ENCODE results near the gene MUC4. TPM values are rescaled to one million over a fixed set of nuclear protein-coding genes. Genes with fewer than 3 reads are reported as not detected.

Gene MUC4
- total RNA-seq, 1 experiment from 2014 or later: 0.03 TPM

GRCh38 chr3:195718477-195718984, 93.2 kb downstream of the MUC4 start:
- Histone ChIP-seq H3K27ac (ENCODE audit: low read length) (no peak overlapping the region), H3K27me3 (ENCODE audit: control insufficient read depth, insufficient read depth, low read length) (no peaks in the 10 kb centered on the region), H3K4me3 (ENCODE audit: low read depth in 2 of 2, low read length in 2 of 2) (no peak overlapping the region), H3K4me1 (ENCODE audit: control insufficient read depth, insufficient read depth, low read length) (peaks cover 17% of the 10 kb centered on the region), H3K9me3 (ENCODE audit: control insufficient read depth, insufficient read depth, low read depth, low read length) (no peaks in the 10 kb centered on the region), H3K36me3 (ENCODE audit: control insufficient read depth, insufficient read depth, low read length) (no peaks in the 10 kb centered on the region)
- in situ Hi-C loops (cut with HindIII; ENCODE audit: low pct_unique_long_range_greater_than_20kb, low sequenced_read_pairs) (no loop called here), intact Hi-C loops (cut with micrococcal nuclease; ENCODE audit: unreplicated experiment) (no loop called here)
- ATAC-seq (no peak), DNase-seq (ENCODE audit: low read depth, low spot score) (no peak)
- CTCF ChIA-PET: no interaction called here
- POLR2A ChIA-PET: no interaction called here
- no TSS peak for BruUV-seq (replicated peaks)
- no peak for TF ChIP-seq SIN3A (IDR thresholded peaks at IDR 0.05; ENCODE audit: borderline replicate concordance, insufficient read depth, low read depth, low read length)
- TF ChIP-seq POLR2AphosphoS5 (IDR thresholded peaks at IDR 0.05; ENCODE audit: low read depth, low read length): no peak
- no peak for TF ChIP-seq REST (IDR thresholded peaks at IDR 0.05; ENCODE audit: insufficient read depth in 1 of 2, low read depth in 2 of 2, low read length in 1 of 2)
- TF ChIP-seq CTCF (IDR thresholded peaks at IDR 0.05): no peak
- no peak for TF ChIP-seq TCF7L2 (IDR thresholded peaks at IDR 0.05; ENCODE audit: low read depth, low read length)

GRCh38 chr3:195717852-195718476, 93.8 kb downstream of the MUC4 start:
- intact Hi-C loops (cut with micrococcal nuclease; ENCODE audit: unreplicated experiment) (no loop called here), in situ Hi-C loops (cut with HindIII; ENCODE audit: low pct_unique_long_range_greater_than_20kb, low sequenced_read_pairs) (no loop called here)
- Histone ChIP-seq H3K27ac (ENCODE audit: low read length) (no peak overlapping the region), H3K27me3 (ENCODE audit: control insufficient read depth, insufficient read depth, low read length) (no peaks in the 10 kb centered on the region), H3K4me1 (ENCODE audit: control insufficient read depth, insufficient read depth, low read length) (peaks cover 17% of the 10 kb centered on the region), H3K4me3 (ENCODE audit: low read depth in 2 of 2, low read length in 2 of 2) (no peak overlapping the region), H3K9me3 (ENCODE audit: control insufficient read depth, insufficient read depth, low read depth, low read length) (no peaks in the 10 kb centered on the region), H3K36me3 (ENCODE audit: control insufficient read depth, insufficient read depth, low read length) (no peaks in the 10 kb centered on the region)
- POLR2A ChIA-PET: no interaction called here
- CTCF ChIA-PET: no interaction called here
- no peak for TF ChIP-seq REST (IDR thresholded peaks at IDR 0.05; ENCODE audit: insufficient read depth in 1 of 2, low read depth in 2 of 2, low read length in 1 of 2)
- no peak for TF ChIP-seq CTCF (IDR thresholded peaks at IDR 0.05)
- no peak for TF ChIP-seq SIN3A (IDR thresholded peaks at IDR 0.05; ENCODE audit: borderline replicate concordance, insufficient read depth, low read depth, low read length)
- no peak for TF ChIP-seq TCF7L2 (IDR thresholded peaks at IDR 0.05; ENCODE audit: low read depth, low read length)
- no peak for ATAC-seq
- BruUV-seq (replicated peaks): no TSS peak
- no peak for DNase-seq (ENCODE audit: low read depth, low spot score)
